WTC11 (cell line): ENCODE data around the gene DMD. TPM values are rescaled to one million over a fixed set of nuclear protein-coding genes. Genes with fewer than 3 reads are reported as not detected.

Experiments used
- ATAC-seq: fragments of 200-7000 bp; cut with Tn5 transposase; 2 replicates; pipeline ENCODE4 v1.10.0; 2021; ENCODE audit warnings: mild to moderate bottlenecking, moderate library complexity
- CTCF ChIA-PET: fragments of 300-600 bp; sonication (Branson Sonifier 250); formaldehyde crosslinking; loops from one replicate; lab custom pipeline; 2021; ENCODE audit warnings: antibody characterized with exemption; lab: Charles Lee
- POLR2A ChIA-PET: fragments of 350-600 bp; sonication (Branson Sonifier 250); formaldehyde crosslinking; loops from one replicate; lab custom pipeline; 2021; ENCODE audit warnings: antibody characterized with exemption; lab: Charles Lee
- DNase-seq: peaks from one replicate; pipeline ENCODE4 v3.0.0; 2021; ENCODE audit warnings: low spot score
- H3K27ac Mint-ChIP-seq: 2 replicates; pipeline ENCODE4 v1.8.0; 2021; ENCODE audit warnings: mixed read lengths
- H3K27me3 Mint-ChIP-seq: 2 replicates; pipeline ENCODE4 v1.8.0; 2021; ENCODE audit warnings: low read depth, mild to moderate bottlenecking, moderate library complexity, mixed read lengths
- H3K36me3 Mint-ChIP-seq: 2 replicates; pipeline ENCODE4 v1.8.0; 2021; ENCODE audit warnings: mixed read lengths
- H3K4me1 Mint-ChIP-seq: 2 replicates; pipeline ENCODE4 v1.8.0; 2022; ENCODE audit warnings: mixed read lengths
- H3K4me3 Mint-ChIP-seq: 2 replicates; pipeline ENCODE4 v1.8.0; 2021; ENCODE audit warnings: mild to moderate bottlenecking, moderate library complexity, mixed read lengths
- H3K9me3 Mint-ChIP-seq: 2 replicates; pipeline ENCODE4 v1.8.0; 2021; ENCODE audit warnings: mixed read lengths
- ETV6 ChIP-seq: sonication (generic); formaldehyde crosslinking; IDR thresholded peaks from 2 replicates; pipeline ENCODE4 v1.8.1; 2022; ENCODE audit warnings: mild to moderate bottlenecking, missing genetic modification reagents
- GTF2I ChIP-seq: fragments of 250-450 bp; sonication (Bioruptor Pico); conservative IDR thresholded peaks from 2 replicates; pipeline ENCODE4 v1.4.0; 2021; ENCODE audit warnings: mild to moderate bottlenecking
- KAT7 ChIP-seq: sonication (generic); formaldehyde crosslinking; IDR thresholded peaks from 2 replicates; pipeline ENCODE4 v1.8.1; 2023; ENCODE audit warnings: missing genetic modification reagents, mild to moderate bottlenecking, borderline replicate concordance
- MXD4 ChIP-seq: fragments of 250-450 bp; sonication (Bioruptor Pico); IDR thresholded peaks from 2 replicates; pipeline ENCODE4 v1.8.0; 2021; ENCODE audit warnings: mild to moderate bottlenecking, moderate library complexity, borderline replicate concordance
- MYBL2 ChIP-seq: sonication (generic); formaldehyde crosslinking; IDR thresholded peaks from 2 replicates; pipeline ENCODE4 v1.8.1; 2023; ENCODE audit warnings: mild to moderate bottlenecking, moderate library complexity, missing genetic modification reagents
- RELA ChIP-seq: sonication (generic); formaldehyde crosslinking; IDR thresholded peaks from 2 replicates; pipeline ENCODE4 v1.8.1; 2022; ENCODE audit warnings: missing genetic modification reagents, mild to moderate bottlenecking, borderline replicate concordance
- TEAD4 ChIP-seq: sonication (generic); formaldehyde crosslinking; IDR thresholded peaks from 2 replicates; pipeline ENCODE4 v1.8.0; 2022; ENCODE audit warnings: mild to moderate bottlenecking, missing genetic modification reagents
- ZNF219 ChIP-seq: sonication (generic); formaldehyde crosslinking; IDR thresholded peaks from 2 replicates; pipeline ENCODE4 v1.8.0; 2023; ENCODE audit warnings: missing genetic modification reagents, mild to moderate bottlenecking, borderline replicate concordance
- total RNA-seq: library from RNA; stranded (reverse); gene quantifications from 3 replicates; pipeline ENCODE4 v1.2.3, GENCODE V29; 2021
- TF ChIP-seq, protein P1 (sequence below): sonication (generic); formaldehyde crosslinking; IDR thresholded peaks from 2 replicates; pipeline ENCODE4 v1.8.0; 2023; ENCODE audit warnings: missing genetic modification reagents, mild to moderate bottlenecking, borderline replicate concordance
- TF ChIP-seq, protein P2 (sequence below): fragments of 250-450 bp; sonication (Bioruptor Pico); IDR thresholded peaks from 2 replicates; pipeline ENCODE4 v1.8.0; 2021; ENCODE audit warnings: mild to moderate bottlenecking
- TF ChIP-seq, protein P3 (sequence below): sonication (generic); formaldehyde crosslinking; IDR thresholded peaks from 2 replicates; pipeline ENCODE4 v1.8.1; 2023; ENCODE audit warnings: mild to moderate bottlenecking, moderate library complexity, missing genetic modification reagents
- TF ChIP-seq, protein P4 (sequence below): sonication (generic); formaldehyde crosslinking; IDR thresholded peaks from 2 replicates; pipeline ENCODE4 v1.8.1; 2022; ENCODE audit warnings: missing genetic modification reagents, borderline replicate concordance
- TF ChIP-seq, protein P5 (sequence below): sonication (generic); formaldehyde crosslinking; IDR thresholded peaks from 2 replicates; pipeline ENCODE4 v1.8.0; 2023; ENCODE audit warnings: mild to moderate bottlenecking, missing genetic modification reagents
- TF ChIP-seq, protein P6 (sequence below): fragments of 250-450 bp; sonication (Bioruptor Pico); IDR thresholded peaks from 2 replicates; pipeline ENCODE4 v1.9.0; 2021; ENCODE audit warnings: mild to moderate bottlenecking, borderline replicate concordance

Gene DMD
- total RNA-seq, 1 experiment from 2014 or later, result 9.1 TPM

DNA sequence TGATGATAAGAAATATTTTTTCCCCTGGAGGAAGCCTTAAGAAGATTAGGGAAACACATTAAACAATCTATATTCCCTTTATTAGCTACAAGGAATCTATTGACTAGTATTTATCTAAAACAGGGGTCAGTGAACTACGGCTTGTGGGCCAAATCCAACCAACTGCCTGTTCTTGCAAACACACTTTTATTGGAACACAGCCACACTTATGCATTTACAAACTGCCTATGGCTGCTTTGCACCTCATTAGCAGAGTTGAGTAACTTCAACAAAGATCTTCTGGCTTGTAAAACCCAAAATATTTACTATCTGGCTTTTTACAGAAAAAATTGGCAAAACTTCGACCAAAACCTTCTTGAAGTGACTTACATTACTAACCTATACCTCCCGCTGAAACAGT lies 1405.6 kb downstream of the DMD start:
- H3K4me3 Mint-ChIP-seq, result no peak overlapping the region
- no peak for ATAC-seq
- CTCF ChIA-PET, result no interaction called here
- no peaks in the 10 kb centered on the region for H3K9me3 Mint-ChIP-seq
- DNase-seq, result no peak
- no peaks in the 10 kb centered on the region for H3K27me3 Mint-ChIP-seq
- H3K27ac Mint-ChIP-seq, result no peak overlapping the region
- H3K36me3 Mint-ChIP-seq, result peaks cover 1% of the 10 kb centered on the region; the same call in 1 of the 2 replicates
- no peaks in the 10 kb centered on the region for H3K4me1 Mint-ChIP-seq
- no peak for TF ChIP-seq MYBL2 (CRISPR knock-in tag)
- TF ChIP-seq ZNF219, result no peak
- TF ChIP-seq GTF2I (CRISPR knock-in tag), result no peak
- TF ChIP-seq, protein P1, sequence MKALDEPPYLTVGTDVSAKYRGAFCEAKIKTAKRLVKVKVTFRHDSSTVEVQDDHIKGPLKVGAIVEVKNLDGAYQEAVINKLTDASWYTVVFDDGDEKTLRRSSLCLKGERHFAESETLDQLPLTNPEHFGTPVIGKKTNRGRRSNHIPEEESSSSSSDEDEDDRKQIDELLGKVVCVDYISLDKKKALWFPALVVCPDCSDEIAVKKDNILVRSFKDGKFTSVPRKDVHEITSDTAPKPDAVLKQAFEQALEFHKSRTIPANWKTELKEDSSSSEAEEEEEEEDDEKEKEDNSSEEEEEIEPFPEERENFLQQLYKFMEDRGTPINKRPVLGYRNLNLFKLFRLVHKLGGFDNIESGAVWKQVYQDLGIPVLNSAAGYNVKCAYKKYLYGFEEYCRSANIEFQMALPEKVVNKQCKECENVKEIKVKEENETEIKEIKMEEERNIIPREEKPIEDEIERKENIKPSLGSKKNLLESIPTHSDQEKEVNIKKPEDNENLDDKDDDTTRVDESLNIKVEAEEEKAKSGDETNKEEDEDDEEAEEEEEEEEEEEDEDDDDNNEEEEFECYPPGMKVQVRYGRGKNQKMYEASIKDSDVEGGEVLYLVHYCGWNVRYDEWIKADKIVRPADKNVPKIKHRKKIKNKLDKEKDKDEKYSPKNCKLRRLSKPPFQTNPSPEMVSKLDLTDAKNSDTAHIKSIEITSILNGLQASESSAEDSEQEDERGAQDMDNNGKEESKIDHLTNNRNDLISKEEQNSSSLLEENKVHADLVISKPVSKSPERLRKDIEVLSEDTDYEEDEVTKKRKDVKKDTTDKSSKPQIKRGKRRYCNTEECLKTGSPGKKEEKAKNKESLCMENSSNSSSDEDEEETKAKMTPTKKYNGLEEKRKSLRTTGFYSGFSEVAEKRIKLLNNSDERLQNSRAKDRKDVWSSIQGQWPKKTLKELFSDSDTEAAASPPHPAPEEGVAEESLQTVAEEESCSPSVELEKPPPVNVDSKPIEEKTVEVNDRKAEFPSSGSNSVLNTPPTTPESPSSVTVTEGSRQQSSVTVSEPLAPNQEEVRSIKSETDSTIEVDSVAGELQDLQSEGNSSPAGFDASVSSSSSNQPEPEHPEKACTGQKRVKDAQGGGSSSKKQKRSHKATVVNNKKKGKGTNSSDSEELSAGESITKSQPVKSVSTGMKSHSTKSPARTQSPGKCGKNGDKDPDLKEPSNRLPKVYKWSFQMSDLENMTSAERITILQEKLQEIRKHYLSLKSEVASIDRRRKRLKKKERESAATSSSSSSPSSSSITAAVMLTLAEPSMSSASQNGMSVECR (CRISPR knock-in tag), result no peak
- TF ChIP-seq MXD4 (CRISPR knock-in tag), result no peak
- TF ChIP-seq, protein P2, sequence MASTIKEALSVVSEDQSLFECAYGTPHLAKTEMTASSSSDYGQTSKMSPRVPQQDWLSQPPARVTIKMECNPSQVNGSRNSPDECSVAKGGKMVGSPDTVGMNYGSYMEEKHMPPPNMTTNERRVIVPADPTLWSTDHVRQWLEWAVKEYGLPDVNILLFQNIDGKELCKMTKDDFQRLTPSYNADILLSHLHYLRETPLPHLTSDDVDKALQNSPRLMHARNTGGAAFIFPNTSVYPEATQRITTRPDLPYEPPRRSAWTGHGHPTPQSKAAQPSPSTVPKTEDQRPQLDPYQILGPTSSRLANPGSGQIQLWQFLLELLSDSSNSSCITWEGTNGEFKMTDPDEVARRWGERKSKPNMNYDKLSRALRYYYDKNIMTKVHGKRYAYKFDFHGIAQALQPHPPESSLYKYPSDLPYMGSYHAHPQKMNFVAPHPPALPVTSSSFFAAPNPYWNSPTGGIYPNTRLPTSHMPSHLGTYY (CRISPR knock-in tag), result no peak
- TF ChIP-seq, protein P3, sequence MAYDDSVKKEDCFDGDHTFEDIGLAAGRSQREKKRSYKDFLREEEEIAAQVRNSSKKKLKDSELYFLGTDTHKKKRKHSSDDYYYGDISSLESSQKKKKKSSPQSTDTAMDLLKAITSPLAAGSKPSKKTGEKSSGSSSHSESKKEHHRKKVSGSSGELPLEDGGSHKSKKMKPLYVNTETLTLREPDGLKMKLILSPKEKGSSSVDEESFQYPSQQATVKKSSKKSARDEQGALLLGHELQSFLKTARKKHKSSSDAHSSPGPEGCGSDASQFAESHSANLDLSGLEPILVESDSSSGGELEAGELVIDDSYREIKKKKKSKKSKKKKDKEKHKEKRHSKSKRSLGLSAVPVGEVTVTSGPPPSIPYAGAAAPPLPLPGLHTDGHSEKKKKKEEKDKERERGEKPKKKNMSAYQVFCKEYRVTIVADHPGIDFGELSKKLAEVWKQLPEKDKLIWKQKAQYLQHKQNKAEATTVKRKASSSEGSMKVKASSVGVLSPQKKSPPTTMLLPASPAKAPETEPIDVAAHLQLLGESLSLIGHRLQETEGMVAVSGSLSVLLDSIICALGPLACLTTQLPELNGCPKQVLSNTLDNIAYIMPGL (CRISPR knock-in tag), result no peak
- no peak for TF ChIP-seq TEAD4
- TF ChIP-seq RELA (CRISPR knock-in tag), result no peak
- TF ChIP-seq, protein P4, sequence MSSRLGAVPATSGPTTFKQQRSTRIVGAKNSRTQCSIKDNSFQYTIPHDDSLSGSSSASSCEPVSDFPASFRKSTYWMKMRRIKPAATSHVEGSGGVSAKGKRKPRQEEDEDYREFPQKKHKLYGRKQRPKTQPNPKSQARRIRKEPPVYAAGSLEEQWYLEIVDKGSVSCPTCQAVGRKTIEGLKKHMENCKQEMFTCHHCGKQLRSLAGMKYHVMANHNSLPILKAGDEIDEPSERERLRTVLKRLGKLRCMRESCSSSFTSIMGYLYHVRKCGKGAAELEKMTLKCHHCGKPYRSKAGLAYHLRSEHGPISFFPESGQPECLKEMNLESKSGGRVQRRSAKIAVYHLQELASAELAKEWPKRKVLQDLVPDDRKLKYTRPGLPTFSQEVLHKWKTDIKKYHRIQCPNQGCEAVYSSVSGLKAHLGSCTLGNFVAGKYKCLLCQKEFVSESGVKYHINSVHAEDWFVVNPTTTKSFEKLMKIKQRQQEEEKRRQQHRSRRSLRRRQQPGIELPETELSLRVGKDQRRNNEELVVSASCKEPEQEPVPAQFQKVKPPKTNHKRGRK (CRISPR knock-in tag), result no peak
- TF ChIP-seq, protein P5, sequence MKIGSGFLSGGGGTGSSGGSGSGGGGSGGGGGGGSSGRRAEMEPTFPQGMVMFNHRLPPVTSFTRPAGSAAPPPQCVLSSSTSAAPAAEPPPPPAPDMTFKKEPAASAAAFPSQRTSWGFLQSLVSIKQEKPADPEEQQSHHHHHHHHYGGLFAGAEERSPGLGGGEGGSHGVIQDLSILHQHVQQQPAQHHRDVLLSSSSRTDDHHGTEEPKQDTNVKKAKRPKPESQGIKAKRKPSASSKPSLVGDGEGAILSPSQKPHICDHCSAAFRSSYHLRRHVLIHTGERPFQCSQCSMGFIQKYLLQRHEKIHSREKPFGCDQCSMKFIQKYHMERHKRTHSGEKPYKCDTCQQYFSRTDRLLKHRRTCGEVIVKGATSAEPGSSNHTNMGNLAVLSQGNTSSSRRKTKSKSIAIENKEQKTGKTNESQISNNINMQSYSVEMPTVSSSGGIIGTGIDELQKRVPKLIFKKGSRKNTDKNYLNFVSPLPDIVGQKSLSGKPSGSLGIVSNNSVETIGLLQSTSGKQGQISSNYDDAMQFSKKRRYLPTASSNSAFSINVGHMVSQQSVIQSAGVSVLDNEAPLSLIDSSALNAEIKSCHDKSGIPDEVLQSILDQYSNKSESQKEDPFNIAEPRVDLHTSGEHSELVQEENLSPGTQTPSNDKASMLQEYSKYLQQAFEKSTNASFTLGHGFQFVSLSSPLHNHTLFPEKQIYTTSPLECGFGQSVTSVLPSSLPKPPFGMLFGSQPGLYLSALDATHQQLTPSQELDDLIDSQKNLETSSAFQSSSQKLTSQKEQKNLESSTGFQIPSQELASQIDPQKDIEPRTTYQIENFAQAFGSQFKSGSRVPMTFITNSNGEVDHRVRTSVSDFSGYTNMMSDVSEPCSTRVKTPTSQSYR (CRISPR knock-in tag), result no peak
- no peak for TF ChIP-seq ETV6 (CRISPR knock-in tag)
- no peak for TF ChIP-seq KAT7 (CRISPR knock-in tag)
- POLR2A ChIA-PET, result no interaction called here

DNA sequence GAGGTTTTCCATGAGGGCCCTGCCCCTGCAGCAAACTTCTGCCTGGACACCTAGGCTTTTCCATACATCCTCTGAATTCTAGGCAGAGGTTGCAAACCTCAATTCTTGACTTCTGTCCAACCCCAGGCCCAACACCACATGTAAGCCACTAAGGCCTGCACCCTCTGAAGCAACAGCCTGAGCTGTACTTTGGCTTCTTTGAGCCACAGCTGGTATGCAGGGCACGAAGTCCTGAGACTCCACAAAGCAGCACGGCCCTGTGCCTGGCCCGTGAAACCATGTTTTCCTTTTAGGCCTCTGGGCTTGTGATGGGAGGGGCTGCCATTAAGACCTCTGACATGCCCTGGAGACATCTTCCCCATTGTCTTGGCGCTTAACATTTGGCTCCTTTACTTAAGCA lies 1411.1 kb downstream of the DMD start:
- Mint-ChIP-seq H3K36me3 (peaks cover 4% of the 10 kb centered on the region; the same call in 1 of the 2 replicates), H3K4me3 (no peak overlapping the region), H3K27ac (no peak overlapping the region), H3K4me1 (peaks cover 2% of the 10 kb centered on the region; the same call in 1 of the 2 replicates), H3K27me3 (no peaks in the 10 kb centered on the region), H3K9me3 (no peaks in the 10 kb centered on the region; the same call in 1 of the 2 replicates)
- DNase-seq, result no peak
- ChIA-PET POLR2A (no interaction called here), CTCF (no interaction called here)
- no peak for ATAC-seq
- TF ChIP-seq, protein P6, sequence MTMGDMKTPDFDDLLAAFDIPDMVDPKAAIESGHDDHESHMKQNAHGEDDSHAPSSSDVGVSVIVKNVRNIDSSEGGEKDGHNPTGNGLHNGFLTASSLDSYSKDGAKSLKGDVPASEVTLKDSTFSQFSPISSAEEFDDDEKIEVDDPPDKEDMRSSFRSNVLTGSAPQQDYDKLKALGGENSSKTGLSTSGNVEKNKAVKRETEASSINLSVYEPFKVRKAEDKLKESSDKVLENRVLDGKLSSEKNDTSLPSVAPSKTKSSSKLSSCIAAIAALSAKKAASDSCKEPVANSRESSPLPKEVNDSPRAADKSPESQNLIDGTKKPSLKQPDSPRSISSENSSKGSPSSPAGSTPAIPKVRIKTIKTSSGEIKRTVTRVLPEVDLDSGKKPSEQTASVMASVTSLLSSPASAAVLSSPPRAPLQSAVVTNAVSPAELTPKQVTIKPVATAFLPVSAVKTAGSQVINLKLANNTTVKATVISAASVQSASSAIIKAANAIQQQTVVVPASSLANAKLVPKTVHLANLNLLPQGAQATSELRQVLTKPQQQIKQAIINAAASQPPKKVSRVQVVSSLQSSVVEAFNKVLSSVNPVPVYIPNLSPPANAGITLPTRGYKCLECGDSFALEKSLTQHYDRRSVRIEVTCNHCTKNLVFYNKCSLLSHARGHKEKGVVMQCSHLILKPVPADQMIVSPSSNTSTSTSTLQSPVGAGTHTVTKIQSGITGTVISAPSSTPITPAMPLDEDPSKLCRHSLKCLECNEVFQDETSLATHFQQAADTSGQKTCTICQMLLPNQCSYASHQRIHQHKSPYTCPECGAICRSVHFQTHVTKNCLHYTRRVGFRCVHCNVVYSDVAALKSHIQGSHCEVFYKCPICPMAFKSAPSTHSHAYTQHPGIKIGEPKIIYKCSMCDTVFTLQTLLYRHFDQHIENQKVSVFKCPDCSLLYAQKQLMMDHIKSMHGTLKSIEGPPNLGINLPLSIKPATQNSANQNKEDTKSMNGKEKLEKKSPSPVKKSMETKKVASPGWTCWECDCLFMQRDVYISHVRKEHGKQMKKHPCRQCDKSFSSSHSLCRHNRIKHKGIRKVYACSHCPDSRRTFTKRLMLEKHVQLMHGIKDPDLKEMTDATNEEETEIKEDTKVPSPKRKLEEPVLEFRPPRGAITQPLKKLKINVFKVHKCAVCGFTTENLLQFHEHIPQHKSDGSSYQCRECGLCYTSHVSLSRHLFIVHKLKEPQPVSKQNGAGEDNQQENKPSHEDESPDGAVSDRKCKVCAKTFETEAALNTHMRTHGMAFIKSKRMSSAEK (CRISPR knock-in tag), result no peak
- TF ChIP-seq ZNF219 (no peak), KAT7 (CRISPR knock-in tag) (no peak), RELA (CRISPR knock-in tag) (no peak)
- TF ChIP-seq, protein P5 (CRISPR knock-in tag), result no peak
